H1 (cell line): ENCODE data around the gene ZDHHC16. TPM values are rescaled to one million over a fixed set of nuclear protein-coding genes. Genes with fewer than 3 reads are reported as not detected.
A peak's percentile ranks its signal among the peaks of the same experiment; 100 is the strongest.

Experiments
- CTCF ChIA-PET: fragments of 300-600 bp; sonication (Branson Sonifier 250); formaldehyde crosslinking; loops from one replicate; lab custom pipeline; 2021; ENCODE audit not compliant: partially characterized antibody; lab: Charles Lee
- POLR2A ChIA-PET: fragments of 300-600 bp; sonication (Branson Sonifier 250); formaldehyde crosslinking; loops from one replicate; lab custom pipeline; 2021; ENCODE audit warnings: inconsistent platforms; ENCODE audit not compliant: partially characterized antibody; lab: Charles Lee
- DNase-seq, 2 experiments: peaks; one replicate each; pipeline versions ENCODE4 v3.0.0 to v3.0.0-alpha.2; 2010 to 2022; ENCODE audit warnings: low spot score in 2 of 2, low read depth in 1 of 2, mixed read lengths in 1 of 2
- FAIRE-seq: peaks from 2 replicates; lab custom pipeline; 2011; peaks lifted over from hg19 to GRCh38; lab: Jason Lieb, UNC
- H2AFZ ChIP-seq: 2 replicates; pipeline ENCODE4 v1.8.1; 2012; ENCODE audit warnings: low read length, inconsistent platforms
- H2AK5ac ChIP-seq: 2 replicates; pipeline ENCODE4 v1.6.1; 2013; ENCODE audit warnings: low read depth, low read length
- H2BK120ac ChIP-seq: replicated peaks from 2 replicates; pipeline ENCODE3; 2013; ENCODE audit warnings: low read depth, low read length, inconsistent platforms
- H2BK12ac ChIP-seq: 2 replicates; pipeline ENCODE4 v1.6.1; 2013; ENCODE audit warnings: low read depth, low read length
- H2BK15ac ChIP-seq: 2 replicates; pipeline ENCODE4 v1.6.1; 2013; ENCODE audit warnings: low read length
- H2BK20ac ChIP-seq: 2 replicates; pipeline ENCODE4 v1.6.1; 2013; ENCODE audit warnings: low read length
- H2BK5ac ChIP-seq: 2 replicates; pipeline ENCODE4 v1.6.1; 2013; ENCODE audit warnings: low read depth, low read length
- H3K14ac ChIP-seq: 2 replicates; pipeline ENCODE4 v1.6.1; 2013; ENCODE audit warnings: inconsistent platforms; ENCODE audit not compliant: insufficient read length
- H3K18ac ChIP-seq: 2 replicates; pipeline ENCODE4 v1.6.1; 2013; ENCODE audit warnings: low read length; ENCODE audit errors: extremely low read depth
- H3K23ac ChIP-seq: 2 replicates; pipeline ENCODE4 v1.6.1; 2013; ENCODE audit warnings: inconsistent platforms; ENCODE audit not compliant: insufficient read length
- H3K23me2 ChIP-seq: 2 replicates; pipeline ENCODE4 v1.6.1; 2013; ENCODE audit warnings: low read depth, low read length
- H3K27ac ChIP-seq: 2 replicates; pipeline ENCODE4 v1.6.1; 2011; ENCODE audit warnings: low read depth, low read length, inconsistent platforms
- H3K27me3 ChIP-seq, 4 experiments: replicated peaks in 1 of 4; 1 replicate in 1 of 4; 2 replicates in 3 of 4; pipeline versions ENCODE4 v1.6.1 to v1.8.1; 2011 to 2013; ENCODE audit warnings: low read length in 3 of 4, mild to moderate bottlenecking in 3 of 4, inconsistent platforms in 2 of 4, mixed read lengths in 2 of 4, moderate library complexity in 1 of 4; ENCODE audit not compliant: control insufficient read depth in 3 of 4, insufficient read depth in 3 of 4; ENCODE audit errors: extremely low read depth in 1 of 4
- H3K36me3 ChIP-seq, 4 experiments: 2 replicates each; pipeline versions ENCODE4 v1.6.1 to v1.8.1; 2011 to 2013; ENCODE audit warnings: mild to moderate bottlenecking in 4 of 4, low read length in 3 of 4, moderate library complexity in 2 of 4, control low read depth in 1 of 4, inconsistent platforms in 1 of 4; ENCODE audit not compliant: insufficient read depth in 4 of 4, control insufficient read depth in 2 of 4
- H3K4ac ChIP-seq: replicated peaks from 2 replicates; pipeline ENCODE3; 2013; ENCODE audit warnings: low read length, low read depth, mixed read lengths, inconsistent platforms; ENCODE audit not compliant: insufficient read length
- H3K4me1 ChIP-seq, 4 experiments: replicated peaks in 1 of 4; 1 replicate in 1 of 4; 2 replicates in 3 of 4; pipeline versions ENCODE4 v1.6.1 to v1.8.1; 2011 to 2013; ENCODE audit warnings: low read length in 3 of 4, inconsistent platforms in 2 of 4, mixed read lengths in 1 of 4; ENCODE audit not compliant: insufficient read depth in 4 of 4, control insufficient read depth in 3 of 4
- H3K4me2 ChIP-seq, 2 experiments: 2 replicates each; pipeline versions ENCODE4 v1.6.1 to v1.8.1; 2011 to 2013; ENCODE audit warnings: low read depth in 2 of 2, low read length in 2 of 2, control low read depth in 1 of 2, inconsistent platforms in 1 of 2, mild to moderate bottlenecking in 1 of 2; ENCODE audit not compliant: insufficient read depth in 1 of 2
- H3K4me3 ChIP-seq, 4 experiments: fragments of 200-600, 300-600 bp in 1 of 4; sonication (generic), shearing (Covaris generic), sonication (Bioruptor Twin) in 1 of 4; 2 replicates each; pipeline versions ENCODE4 v1.5.1 to v1.8.1; 2011 to 2016; ENCODE audit warnings: low read length in 4 of 4, low read depth in 3 of 4, control low read depth in 2 of 4, inconsistent platforms in 2 of 4, mild to moderate bottlenecking in 2 of 4, mixed read lengths in 1 of 4, moderate library complexity in 1 of 4; ENCODE audit not compliant: insufficient read depth in 2 of 4; ENCODE audit errors: extremely low read depth in 1 of 4
- H3K56ac ChIP-seq: replicated peaks from 2 replicates; pipeline ENCODE3; 2013; ENCODE audit warnings: low read depth, mild to moderate bottlenecking, mixed read lengths, low read length, inconsistent platforms; ENCODE audit not compliant: insufficient read length
- H3K79me1 ChIP-seq: 2 replicates; pipeline ENCODE4 v1.6.1; 2013; ENCODE audit warnings: low read depth, low read length, control low read depth
- H3K79me2 ChIP-seq, 2 experiments: 2 replicates each; pipeline versions ENCODE4 v1.6.1 to v1.8.1; 2012 to 2013; ENCODE audit warnings: low read length in 2 of 2, mild to moderate bottlenecking in 2 of 2, inconsistent platforms in 1 of 2; ENCODE audit not compliant: insufficient read depth in 2 of 2, control insufficient read depth in 1 of 2
- H3K9ac ChIP-seq, 4 experiments: replicated peaks in 1 of 4; 1 replicate in 1 of 4; 2 replicates in 3 of 4; pipeline versions ENCODE4 v1.6.1 to v1.8.1; 2011 to 2013; ENCODE audit warnings: low read depth in 3 of 4, low read length in 3 of 4, control low read depth in 2 of 4, mild to moderate bottlenecking in 2 of 4, moderate library complexity in 2 of 4, inconsistent platforms in 1 of 4; ENCODE audit errors: extremely low read depth in 1 of 4
- H3K9me3 ChIP-seq, 2 experiments: 2 replicates each; pipeline versions ENCODE4 v1.6.1 to v1.8.1; 2012 to 2013; ENCODE audit warnings: mild to moderate bottlenecking in 2 of 2, moderate library complexity in 2 of 2, control low read depth in 1 of 2, inconsistent platforms in 1 of 2, low read depth in 1 of 2, low read length in 1 of 2, mixed read lengths in 1 of 2; ENCODE audit not compliant: insufficient read depth in 2 of 2
- H4K20me1 ChIP-seq, 2 experiments: replicated peaks in 1 of 2; 2 replicates each; pipeline versions ENCODE3 to v1.8.1; 2011 to 2013; ENCODE audit warnings: inconsistent platforms in 2 of 2, low read length in 2 of 2, mild to moderate bottlenecking in 1 of 2; ENCODE audit not compliant: insufficient read depth in 2 of 2, control insufficient read depth in 1 of 2
- H4K5ac ChIP-seq: 2 replicates; pipeline ENCODE4 v1.6.1; 2013; ENCODE audit warnings: low read length, low read depth, mixed read lengths, inconsistent platforms; ENCODE audit not compliant: insufficient read length
- H4K8ac ChIP-seq: 2 replicates; pipeline ENCODE4 v1.8.0; 2013; ENCODE audit warnings: mild to moderate bottlenecking, moderate library complexity, low read length, inconsistent platforms; ENCODE audit not compliant: insufficient read depth; ENCODE audit errors: extremely low read depth
- H4K91ac ChIP-seq: replicated peaks from 2 replicates; pipeline ENCODE3; 2013; ENCODE audit warnings: low read length, mixed read lengths, inconsistent platforms; ENCODE audit not compliant: insufficient read length
- CBX8 ChIP-seq: fragments of 300-800, 300-1000 bp; sonication (generic); IDR thresholded peaks from 2 replicates; pipeline ENCODE4 v1.7.1; 2016; ENCODE audit warnings: low read depth, low read length, borderline replicate concordance
- CEBPB ChIP-seq: IDR thresholded peaks from 2 replicates; pipeline ENCODE4 v1.6.1; 2012; ENCODE audit warnings: low read depth, low read length
- CHD1 ChIP-seq: IDR thresholded peaks from 2 replicates; pipeline ENCODE4 v1.6.1; 2012; ENCODE audit warnings: low read depth, low read length, improper control_type of control experiment
- FOSL1 ChIP-seq: IDR thresholded peaks from 2 replicates; pipeline ENCODE4 v1.6.1; 2011; ENCODE audit warnings: mild to moderate bottlenecking, low read depth, low read length, moderate library complexity; ENCODE audit not compliant: insufficient read depth
- JUN ChIP-seq: IDR thresholded peaks from 2 replicates; pipeline ENCODE4 v1.6.1; 2011; ENCODE audit warnings: low read depth, mild to moderate bottlenecking, improper control_type of control experiment, low read length
- MAFK ChIP-seq: IDR thresholded peaks from 2 replicates; pipeline ENCODE4 v1.6.1; 2012; ENCODE audit warnings: low read depth, mild to moderate bottlenecking, improper control_type of control experiment, low read length
- POU5F1 ChIP-seq: IDR thresholded peaks from 2 replicates; pipeline ENCODE4 v1.6.1; 2011; ENCODE audit warnings: low read depth, mild to moderate bottlenecking, low read length, moderate library complexity
- RAD21 ChIP-seq, 2 experiments: IDR thresholded peaks in 1 of 2; conservative IDR thresholded peaks in 1 of 2; 2 replicates each; pipeline ENCODE4 v1.6.1; 2011; ENCODE audit warnings: low read depth in 2 of 2, low read length in 2 of 2, improper control_type of control experiment in 1 of 2, inconsistent platforms in 1 of 2, mild to moderate bottlenecking in 1 of 2, moderate library complexity in 1 of 2
- RXRA ChIP-seq: IDR thresholded peaks from 2 replicates; pipeline ENCODE4 v1.6.1; 2011; ENCODE audit warnings: low read depth, mild to moderate bottlenecking, low read length, moderate library complexity; ENCODE audit not compliant: insufficient read depth
- SP1 ChIP-seq: IDR thresholded peaks from 2 replicates; pipeline ENCODE4 v1.6.1; 2011; ENCODE audit warnings: low read depth, low read length
- ZNF274 ChIP-seq: IDR thresholded peaks from 2 replicates; pipeline ENCODE4 v1.7.0; 2012; ENCODE audit warnings: low read length, borderline replicate concordance; ENCODE audit errors: extremely low read depth
- WGBS, 2 experiments: shearing (Covaris generic) in 1 of 2; methylation state at CpG; one replicate each; pipeline versions ENCODE4 v1.1.6 to v1.1.7; 2013 to 2015; ENCODE audit warnings: low lambda C conversion rate in 2 of 2, mixed read lengths in 2 of 2, inconsistent platforms in 1 of 2, low coverage in 1 of 2, missing lambda C conversion rate in 1 of 2; ENCODE audit not compliant: insufficient replicate concordance in 2 of 2, insufficient coverage in 1 of 2, insufficient read length in 1 of 2; ENCODE audit errors: extremely low coverage in 1 of 2, missing lambda C conversion rate in 1 of 2; 5-methylcytosine and 5-hydroxymethylcytosine counted together
- polyA plus RNA-seq, 7 experiments: library from polyadenylated mRNA; depleted of rRNA in 3 of 7; stranded (reverse) in 5 of 7; unstranded in 2 of 7; fragments of >200 nt in 5 of 7; fragments of 200-250 nt in 2 of 7; gene quantifications; 1 replicate in 5 of 7; 2 replicates in 1 of 7; 4 replicates in 1 of 7; pipeline versions ENCODE4 v1.2.1 to v1.2.3, GENCODE V29; 2011 to 2013; ENCODE audit warnings: missing spikeins in 2 of 7, mixed read lengths in 2 of 7
- total RNA-seq: library from RNA; stranded (reverse); fragmentation: NEBNext Ultra II Directional; extraction: Animal tissue kit (Norgen Biotek cat#: 25700); gene quantifications from 2 replicates; pipeline ENCODE4 v1.2.1, GENCODE V29; 2021
- TF ChIP-seq, protein P1 (sequence below): IDR thresholded peaks from 2 replicates; pipeline ENCODE4 v1.6.1; 2012; ENCODE audit warnings: inconsistent platforms
- TF ChIP-seq, protein P2 (sequence below): IDR thresholded peaks from 2 replicates; pipeline ENCODE4 v1.6.1; 2011; ENCODE audit warnings: low read depth, mild to moderate bottlenecking, low read length; ENCODE audit not compliant: insufficient read depth

ZDHHC16 gene
- total and polyA plus RNA-seq, 2 of the 8 experiments (the other 6 are each of a cell fraction or from before 2014, with no cell fraction given): 45.9 to 108 TPM

- ChIA-PET CTCF (interaction anchor here (0.9 to 2.6 kb wide), 10 partner anchors 12 to 55 kb away, joined by 3 to 24 read pairs (median 4); no protein-coding TSS in a partner anchor), POLR2A (interaction anchor here (1.2 to 2.5 kb wide), 7 partner anchors 12 to 50 kb away, joined by 3 to 11 read pairs (median 4); no protein-coding TSS in a partner anchor)
- Histone ChIP-seq H3K23ac (no peak overlapping the region), H3K4ac (no peak overlapping the region), H3K56ac (no peak overlapping the region), H4K8ac (no peak overlapping the region), H2BK120ac (no peak overlapping the region), H3K9ac (peak overlapping the region in 1 of 4 experiments; percentile 42; a peak in 1 of 7 replicates), H3K27me3 (peaks cover 0 to 16% (median 13%) of the 10 kb centered on the region in 4 experiments; a peak in 5 of 7 replicates), H4K91ac (no peak overlapping the region), H3K4me3 (peak overlapping the region; percentile 83 to 92 (median 89); a peak in 5 of 8 replicates), H3K27ac (no peak overlapping the region), H3K4me2 (peak overlapping the region; percentile 78 to 98), H3K14ac (no peak overlapping the region), H4K5ac (no peak overlapping the region), H2AFZ (no peak overlapping the region), H4K20me1 (peaks cover 6 to 29% of the 10 kb centered on the region in 2 experiments), H3K18ac (no peak overlapping the region), H2BK5ac (no peak overlapping the region), H3K79me2 (peaks cover 2 to 59% of the 10 kb centered on the region in 2 experiments; a peak in 3 of 4 replicates), H3K79me1 (peaks cover 17% of the 10 kb centered on the region), H3K23me2 (peaks cover 15% of the 10 kb centered on the region), H2BK20ac (no peak overlapping the region), H2BK12ac (no peak overlapping the region), H3K9me3 (no peaks in the 10 kb centered on the region), H2AK5ac (no peak overlapping the region), H2BK15ac (no peak overlapping the region; the same call in 1 of the 2 replicates), H3K36me3 (no peaks in the 10 kb centered on the region), H3K4me1 (peaks cover 3 to 12% (median 5%) of the 10 kb centered on the region in 4 experiments; a peak in 6 of 7 replicates)
- FAIRE-seq (no peak), DNase-seq (no peak)
- 83% methylated on average over 2 of the region's 2 CpGs; no CpG with 5 or more reads in 1 of the 2 experiments for WGBS, 2 experiments
- TF ChIP-seq MAFK: no peak
- TF ChIP-seq CEBPB: no peak
- no peak for TF ChIP-seq SP1
- no peak for TF ChIP-seq CHD1
- TF ChIP-seq, protein P1, sequence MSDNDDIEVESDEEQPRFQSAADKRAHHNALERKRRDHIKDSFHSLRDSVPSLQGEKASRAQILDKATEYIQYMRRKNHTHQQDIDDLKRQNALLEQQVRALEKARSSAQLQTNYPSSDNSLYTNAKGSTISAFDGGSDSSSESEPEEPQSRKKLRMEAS: no peak
- TF ChIP-seq FOSL1: no peak
- TF ChIP-seq JUN: no peak
- no peak for TF ChIP-seq RAD21 (IDR thresholded peaks at IDR 0.05 in 1 of 2, conservative IDR thresholded peaks at IDR 0.05 in 1 of 2; ENCODE audit: low read depth in 2 of 2, low read length in 2 of 2)
- TF ChIP-seq ZNF274: no peak
- TF ChIP-seq CBX8: no peak
- no peak for TF ChIP-seq POU5F1
- no peak for TF ChIP-seq RXRA
- TF ChIP-seq, protein P2, sequence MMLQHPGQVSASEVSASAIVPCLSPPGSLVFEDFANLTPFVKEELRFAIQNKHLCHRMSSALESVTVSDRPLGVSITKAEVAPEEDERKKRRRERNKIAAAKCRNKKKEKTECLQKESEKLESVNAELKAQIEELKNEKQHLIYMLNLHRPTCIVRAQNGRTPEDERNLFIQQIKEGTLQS: no peak
These were observed 54.3 kb downstream of the ZDHHC16 start for GRCh38 chr10:97500297-97500575.
